Panc1 (cell line): ENCODE measurements around the gene MGA. TPM values are rescaled to one million over a fixed set of nuclear protein-coding genes. Genes with fewer than 3 reads are reported as not detected.

Experiments
- ATAC-seq: fragments of 200-7000 bp; cut with Tn5 transposase; 2 replicates; pipeline ENCODE4 v1.9.1; 2020; ENCODE audit warnings: mild to moderate bottlenecking, moderate library complexity
- BruUV-seq: library from RNA; stranded (reverse); fragments of 400-500 nt; replicated peaks from 2 replicates; lab custom pipeline; 2021; lab: Mats Ljungman, UMichigan
- CTCF ChIA-PET: fragments of 300-600 bp; sonication (Branson Sonifier 250); formaldehyde crosslinking; loops from one replicate; lab custom pipeline; 2022; ENCODE audit warnings: antibody characterized with exemption; lab: Charles Lee
- POLR2A ChIA-PET: fragments of 300-600 bp; sonication (Branson Sonifier 250); formaldehyde crosslinking; loops from one replicate; lab custom pipeline; 2022; ENCODE audit warnings: antibody characterized with exemption; lab: Charles Lee
- DNase-seq: peaks from one replicate; pipeline ENCODE4 v3.0.0-alpha.2; 2010; ENCODE audit warnings: low read depth, low spot score
- H3K27ac ChIP-seq: 2 replicates; pipeline ENCODE4 v1.5.1; 2011; ENCODE audit warnings: mild to moderate bottlenecking, low read length, inconsistent platforms
- H3K27me3 ChIP-seq: fragments of 200-500 bp; sonication (Bioruptor generic); 2 replicates; pipeline ENCODE4 v1.6.0; 2014; ENCODE audit warnings: low read length, inconsistent platforms; ENCODE audit not compliant: control insufficient read depth, insufficient read depth
- H3K36me3 ChIP-seq: fragments of 200-500 bp; sonication (Bioruptor generic); 2 replicates; pipeline ENCODE4 v1.5.1; 2014; ENCODE audit warnings: inconsistent platforms, mild to moderate bottlenecking, low read length, moderate library complexity; ENCODE audit not compliant: control insufficient read depth, insufficient read depth
- H3K4me1 ChIP-seq: 2 replicates; pipeline ENCODE4 v1.5.1; 2011; ENCODE audit warnings: inconsistent platforms, mild to moderate bottlenecking, low read length, moderate library complexity; ENCODE audit not compliant: control insufficient read depth, insufficient read depth
- H3K4me3 ChIP-seq, 2 experiments: 2 replicates each; pipeline ENCODE4 v1.5.1; 2011 to 2012; ENCODE audit warnings: low read depth in 2 of 2, low read length in 2 of 2, mild to moderate bottlenecking in 2 of 2, inconsistent platforms in 1 of 2, moderate library complexity in 1 of 2
- H3K9me3 ChIP-seq: fragments of 200-500 bp; sonication (Bioruptor generic); 2 replicates; pipeline ENCODE4 v1.5.1; 2014; ENCODE audit warnings: low read depth, mild to moderate bottlenecking, inconsistent platforms, low read length, moderate library complexity; ENCODE audit not compliant: control insufficient read depth, insufficient read depth
- POLR2AphosphoS5 ChIP-seq: IDR thresholded peaks from 2 replicates; pipeline ENCODE4 v1.6.1; 2012; ENCODE audit warnings: mild to moderate bottlenecking, low read depth, low read length, moderate library complexity
- REST ChIP-seq, 2 experiments: IDR thresholded peaks; 2 replicates each; pipeline ENCODE4 v1.6.1; 2011 to 2012; ENCODE audit warnings: low read depth in 2 of 2, control low read depth in 1 of 2, low read length in 1 of 2, mild to moderate bottlenecking in 1 of 2, moderate library complexity in 1 of 2; ENCODE audit not compliant: insufficient read depth in 1 of 2
- SIN3A ChIP-seq: IDR thresholded peaks from 2 replicates; pipeline ENCODE4 v1.6.1; 2012; ENCODE audit warnings: low read depth, mild to moderate bottlenecking, low read length, moderate library complexity, borderline replicate concordance; ENCODE audit not compliant: insufficient read depth
- TCF7L2 ChIP-seq: IDR thresholded peaks from 2 replicates; pipeline ENCODE4 v1.6.1; 2011; ENCODE audit warnings: mild to moderate bottlenecking, low read depth, low read length, inconsistent platforms
- in situ Hi-C: cut with HindIII; loops from 2 replicates; pipeline ENCODE4 v1.10.0; 2016; ENCODE audit warnings: low sequenced_read_pairs, low pct_unique_long_range_greater_than_20kb
- intact Hi-C: fragments of 100-400 bp; cut with micrococcal nuclease; formaldehyde crosslinking; loops from one replicate; pipeline ENCODE4 v1.10.0; 2022; ENCODE audit not compliant: unreplicated experiment
- total RNA-seq: library from RNA; stranded (reverse); gene quantifications from one replicate; pipeline ENCODE4 v1.2.1, GENCODE V29; 2021; ENCODE audit not compliant: unreplicated experiment
- TF ChIP-seq, protein P1 (sequence below): fragments of 450-650 bp; IDR thresholded peaks from 2 replicates; pipeline ENCODE4 v1.5.1; 2017; ENCODE audit warnings: mild to moderate bottlenecking

Gene MGA
- total RNA-seq, 1 experiment from 2014 or later, result 43.6 TPM

DNA sequence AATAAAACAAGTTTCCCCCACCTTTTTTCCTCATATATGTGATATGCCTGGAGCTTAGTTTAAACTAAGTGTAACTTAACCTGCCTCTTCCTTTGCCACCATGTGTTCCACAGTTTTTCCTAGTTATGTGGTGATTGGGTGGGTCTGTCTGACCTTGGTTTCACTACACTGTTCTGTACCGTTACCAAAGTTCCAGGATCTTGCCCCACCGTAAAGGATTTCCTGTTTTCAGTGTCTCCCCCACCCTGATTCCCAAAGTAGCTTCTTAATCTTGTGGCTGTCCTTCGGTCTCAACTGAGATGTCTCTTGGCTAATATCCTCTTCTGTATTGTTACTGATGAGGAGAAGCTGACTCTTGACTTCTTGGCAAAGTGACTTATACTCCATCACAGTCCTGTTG lies 6.4 kb upstream of the MGA start:
- Histone ChIP-seq H3K27me3 (no peaks in the 10 kb centered on the region), H3K4me3 (no peak overlapping the region), H3K36me3 (no peaks in the 10 kb centered on the region), H3K27ac (peak overlapping the region; percentile 36; the same call in 1 of the 2 replicates), H3K4me1 (peaks cover 16% of the 10 kb centered on the region), H3K9me3 (no peaks in the 10 kb centered on the region)
- no TSS peak for BruUV-seq
- DNase-seq (no peak), ATAC-seq (no peak)
- POLR2A ChIA-PET, result no interaction called here
- intact Hi-C loops (no loop called here), in situ Hi-C loops (no loop called here)
- CTCF ChIA-PET, result no interaction called here
- no peak for TF ChIP-seq POLR2AphosphoS5
- TF ChIP-seq TCF7L2, result no peak
- TF ChIP-seq, protein P1, sequence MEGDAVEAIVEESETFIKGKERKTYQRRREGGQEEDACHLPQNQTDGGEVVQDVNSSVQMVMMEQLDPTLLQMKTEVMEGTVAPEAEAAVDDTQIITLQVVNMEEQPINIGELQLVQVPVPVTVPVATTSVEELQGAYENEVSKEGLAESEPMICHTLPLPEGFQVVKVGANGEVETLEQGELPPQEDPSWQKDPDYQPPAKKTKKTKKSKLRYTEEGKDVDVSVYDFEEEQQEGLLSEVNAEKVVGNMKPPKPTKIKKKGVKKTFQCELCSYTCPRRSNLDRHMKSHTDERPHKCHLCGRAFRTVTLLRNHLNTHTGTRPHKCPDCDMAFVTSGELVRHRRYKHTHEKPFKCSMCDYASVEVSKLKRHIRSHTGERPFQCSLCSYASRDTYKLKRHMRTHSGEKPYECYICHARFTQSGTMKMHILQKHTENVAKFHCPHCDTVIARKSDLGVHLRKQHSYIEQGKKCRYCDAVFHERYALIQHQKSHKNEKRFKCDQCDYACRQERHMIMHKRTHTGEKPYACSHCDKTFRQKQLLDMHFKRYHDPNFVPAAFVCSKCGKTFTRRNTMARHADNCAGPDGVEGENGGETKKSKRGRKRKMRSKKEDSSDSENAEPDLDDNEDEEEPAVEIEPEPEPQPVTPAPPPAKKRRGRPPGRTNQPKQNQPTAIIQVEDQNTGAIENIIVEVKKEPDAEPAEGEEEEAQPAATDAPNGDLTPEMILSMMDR, result no peak
- no peak for TF ChIP-seq SIN3A
- no peak for TF ChIP-seq REST (IDR thresholded peaks at IDR 0.05; ENCODE audit: insufficient read depth in 1 of 2, low read depth in 2 of 2, low read length in 1 of 2)

- H3K4me1 ChIP-seq, result peaks cover 22% of the 10 kb centered on the region
- ATAC-seq (no peak), DNase-seq (no peak)
- H3K4me3 ChIP-seq, result no peak overlapping the region
- peak overlapping the region; percentile 41; the same call in 1 of the 2 replicates for H3K27ac ChIP-seq
- POLR2A ChIA-PET, result no interaction called here
- no TSS peak for BruUV-seq
- H3K36me3 ChIP-seq, result no peaks in the 10 kb centered on the region
- in situ Hi-C loops, result no loop called here
- H3K9me3 ChIP-seq, result no peaks in the 10 kb centered on the region
- no peaks in the 10 kb centered on the region for H3K27me3 ChIP-seq
- intact Hi-C loops, result no loop called here
- CTCF ChIA-PET, result no interaction called here
- TF ChIP-seq REST (IDR thresholded peaks at IDR 0.05; ENCODE audit: insufficient read depth in 1 of 2, low read depth in 2 of 2, low read length in 1 of 2), result no peak
Measured at GRCh38 chr15:41655716-41656115, 4.5 kb upstream of the MGA start.
